Endothelial cell of umbilical vein (primary cell): Measurements from ENCODE around the gene HECW1. TPM values are rescaled to one million over a fixed set of nuclear protein-coding genes. Genes with fewer than 3 reads are reported as not detected.

Experiments used
- BruUV-seq: library from RNA; stranded (reverse); fragments of 400-500 nt; replicated peaks from 2 replicates; lab custom pipeline; 2021; lab: Mats Ljungman, UMichigan
- CTCF ChIA-PET: fragments of 300-600, 350-600 bp; sonication (Branson Sonifier 250); formaldehyde crosslinking; loops from one replicate; lab custom pipeline; 2021; ENCODE audit warnings: antibody characterized with exemption, inconsistent platforms; lab: Charles Lee
- POLR2A ChIA-PET: fragments of 300-600, 350-600 bp; sonication (Branson Sonifier 250); formaldehyde crosslinking; loops from one replicate; lab custom pipeline; 2021; ENCODE audit warnings: antibody characterized with exemption, inconsistent platforms; lab: Charles Lee
- DNase-seq: peaks from one replicate; pipeline ENCODE4 v3.0.0-alpha.2; 2011; ENCODE audit warnings: low read depth, low spot score
- FAIRE-seq: peaks from 2 replicates; lab custom pipeline; 2011; peaks lifted over from hg19 to GRCh38; lab: Jason Lieb, UNC
- H2AFZ ChIP-seq: 2 replicates; pipeline ENCODE4 v1.6.0; 2012; ENCODE audit warnings: low read depth, low read length, control low read depth, inconsistent platforms
- H3K27ac ChIP-seq: 2 replicates; pipeline ENCODE4 v1.5.1; 2011; ENCODE audit warnings: low read depth, mild to moderate bottlenecking, control low read depth, low read length, moderate library complexity; ENCODE audit not compliant: insufficient read depth
- H3K27me3 ChIP-seq, 2 experiments: 2 replicates each; pipeline versions ENCODE4 v1.6.0 to v1.6.1; 2011; ENCODE audit warnings: low read length in 2 of 2, mixed read lengths in 1 of 2; ENCODE audit not compliant: control insufficient read depth in 2 of 2, insufficient read depth in 2 of 2
- H3K36me3 ChIP-seq, 2 experiments: 2 replicates in 1 of 2; 3 replicates in 1 of 2; pipeline ENCODE4 v1.5.1; 2011; ENCODE audit warnings: low read length in 2 of 2, mild to moderate bottlenecking in 1 of 2, moderate library complexity in 1 of 2; ENCODE audit not compliant: control insufficient read depth in 2 of 2, insufficient read depth in 2 of 2; ENCODE audit errors: extremely low read depth in 1 of 2
- H3K4me1 ChIP-seq: 3 replicates; pipeline ENCODE4 v1.5.1; 2011; ENCODE audit warnings: mild to moderate bottlenecking, low read length; ENCODE audit not compliant: control insufficient read depth, insufficient read depth; ENCODE audit errors: extremely low read depth
- H3K4me2 ChIP-seq: 2 replicates; pipeline ENCODE4 v1.6.1; 2011; ENCODE audit warnings: low read length, control low read depth, mixed read lengths; ENCODE audit not compliant: insufficient read depth
- H3K4me3 ChIP-seq, 3 experiments: fragments of 200-600 bp in 1 of 3; sonication (generic), shearing (Covaris generic) in 1 of 3; replicated peaks in 1 of 3; 2 replicates each; pipeline ENCODE4 v1.5.1; 2011 to 2016; ENCODE audit warnings: control low read depth in 3 of 3, low read length in 3 of 3, mild to moderate bottlenecking in 2 of 3, inconsistent platforms in 1 of 3, low read depth in 1 of 3, moderate library complexity in 1 of 3; ENCODE audit not compliant: insufficient read depth in 1 of 3
- H3K79me2 ChIP-seq: 2 replicates; pipeline ENCODE4 v1.6.0; 2012; ENCODE audit warnings: low read length, inconsistent platforms; ENCODE audit not compliant: control insufficient read depth, insufficient read depth
- H3K9ac ChIP-seq: replicated peaks from 2 replicates; pipeline ENCODE3; 2011; ENCODE audit warnings: low read length, control low read depth; ENCODE audit not compliant: insufficient read depth; ENCODE audit errors: extremely low read depth
- H3K9me1 ChIP-seq: replicated peaks from 3 replicates; pipeline ENCODE4 v1.6.0; 2011; ENCODE audit warnings: mild to moderate bottlenecking, low read length; ENCODE audit not compliant: control insufficient read depth, insufficient read depth; ENCODE audit errors: extremely low read depth
- H3K9me3 ChIP-seq: replicated peaks from 2 replicates; pipeline ENCODE4 v1.5.1; 2012; ENCODE audit warnings: low read length, inconsistent platforms; ENCODE audit not compliant: control insufficient read depth, insufficient read depth
- H4K20me1 ChIP-seq: replicated peaks from 2 replicates; pipeline ENCODE3; 2011; ENCODE audit warnings: mild to moderate bottlenecking, low read length; ENCODE audit not compliant: control insufficient read depth, insufficient read depth; ENCODE audit errors: extremely low read depth
- CTCF ChIP-seq, 2 donors: IDR thresholded peaks; 1 replicate in 1 of 2; 2 replicates in 1 of 2; pipeline ENCODE4 v1.5.1; 2011; ENCODE audit warnings: low read length in 2 of 2, mild to moderate bottlenecking in 2 of 2, moderate library complexity in 2 of 2, control low read depth in 1 of 2, inconsistent platforms in 1 of 2, low read depth in 1 of 2; ENCODE audit not compliant: insufficient read depth in 1 of 2; ENCODE audit errors: extremely low read depth in 1 of 2
- EZH2 ChIP-seq: IDR thresholded peaks from 2 replicates; pipeline ENCODE4 v1.6.1; 2012; ENCODE audit warnings: borderline replicate concordance, low read depth, mild to moderate bottlenecking, moderate library complexity, low read length, inconsistent platforms; ENCODE audit not compliant: severe bottlenecking
- FOS ChIP-seq: IDR thresholded peaks from 2 replicates; pipeline ENCODE4 v1.6.1; 2011; ENCODE audit warnings: mild to moderate bottlenecking, low read length, moderate library complexity, borderline replicate concordance; ENCODE audit not compliant: insufficient read depth
- GATA2 ChIP-seq: IDR thresholded peaks from 2 replicates; pipeline ENCODE4 v1.7.0; 2011; ENCODE audit warnings: low read depth, mild to moderate bottlenecking, moderate library complexity, mixed read lengths, low read length; ENCODE audit not compliant: insufficient read length, insufficient read depth
- JUN ChIP-seq: IDR thresholded peaks from 2 replicates; pipeline ENCODE4 v1.6.1; 2011; ENCODE audit warnings: borderline replicate concordance, low read depth; ENCODE audit not compliant: insufficient read length, insufficient read depth
- MAX ChIP-seq: IDR thresholded peaks from 2 replicates; pipeline ENCODE4 v1.6.1; 2011; ENCODE audit not compliant: insufficient read depth, insufficient read length
- MYC ChIP-seq: IDR thresholded peaks from one replicate; pipeline ENCODE4 v1.6.1; 2011; ENCODE audit warnings: mild to moderate bottlenecking, low read depth, low read length
- POLR2A ChIP-seq: IDR thresholded peaks from 2 replicates; pipeline ENCODE4 v1.6.1; 2012; ENCODE audit warnings: low read depth, mild to moderate bottlenecking, control low read depth, low read length
- POLR2AphosphoS5 ChIP-seq: IDR thresholded peaks from 2 replicates; pipeline ENCODE4 v1.6.1; 2012; ENCODE audit warnings: low read depth, mild to moderate bottlenecking, control low read depth, low read length, moderate library complexity; ENCODE audit not compliant: insufficient read depth
- dilution Hi-C: fragments of 300-500 bp; cut with MboI; formaldehyde crosslinking; loops from one replicate; pipeline ENCODE4 v1.15.0; 2019; ENCODE audit warnings: low sequenced_read_pairs; ENCODE audit not compliant: extremely low pct_ligation_motif_present
- intact Hi-C: fragments of 100-400 bp; cut with micrococcal nuclease; formaldehyde crosslinking; loops from one replicate; pipeline ENCODE4 v1.10.0; 2022
- polyA plus RNA-seq, 4 experiments: library from polyadenylated mRNA; depleted of rRNA in 3 of 4; stranded (reverse) in 3 of 4; unstranded in 1 of 4; fragments of >200 nt; gene quantifications; 2 replicates each; pipeline versions ENCODE4 v1.2.1 to v1.2.3, GENCODE V29; 2011 to 2012; ENCODE audit warnings: missing spikeins in 1 of 4
- total RNA-seq: library from RNA; stranded (reverse); gene quantifications from 2 replicates; pipeline ENCODE4 v1.2.3, GENCODE V29; 2021

HECW1 gene
- total and polyA plus RNA-seq, 2 donors (not counting 3 experiments of a cell fraction or from before 2014, with no cell fraction given), result not detected

GRCh38 chr7:43117861-43118260 is 5.4 kb downstream of the HECW1 start:
- Histone ChIP-seq H4K20me1 (no peaks in the 10 kb centered on the region), H3K4me2 (no peak overlapping the region), H3K4me3 (no peak overlapping the region), H3K4me1 (no peaks in the 10 kb centered on the region), H3K9me3 (no peaks in the 10 kb centered on the region), H3K27me3 (peaks cover 33 to 41% of the 10 kb centered on the region in 2 experiments), H3K36me3 (no peaks in the 10 kb centered on the region), H3K9ac (no peak overlapping the region), H3K9me1 (no peaks in the 10 kb centered on the region), H2AFZ (no peak overlapping the region), H3K79me2 (no peaks in the 10 kb centered on the region), H3K27ac (no peak overlapping the region)
- BruUV-seq, result no TSS peak
- ChIA-PET POLR2A (no interaction called here), CTCF (interaction anchor here (1.2 to 1.6 kb wide), 2 partner anchors 9 to 10 kb away, joined by 3 to 7 read pairs; no protein-coding TSS in a partner anchor)
- dilution Hi-C loops (no loop called here), intact Hi-C loops (no loop called here)
- no peak for TF ChIP-seq EZH2
- no peak for TF ChIP-seq POLR2AphosphoS5
- no peak for TF ChIP-seq POLR2A
- TF ChIP-seq MYC, result no peak
- DNase-seq, result no peak
- FAIRE-seq, result no peak

- no peak overlapping the region for H3K27ac ChIP-seq
- H3K4me3 ChIP-seq, result no peak overlapping the region
- H3K27me3 ChIP-seq, result peaks cover 29 to 36% of the 10 kb centered on the region in 2 experiments
- no peaks in the 10 kb centered on the region for H3K36me3 ChIP-seq
- no peaks in the 10 kb centered on the region for H3K79me2 ChIP-seq
- no peak overlapping the region for H3K9ac ChIP-seq
- H3K4me2 ChIP-seq, result no peak overlapping the region
- no peaks in the 10 kb centered on the region for H3K4me1 ChIP-seq
- dilution Hi-C loops (no loop called here), intact Hi-C loops (no loop called here)
- no peaks in the 10 kb centered on the region for H3K9me3 ChIP-seq
- H4K20me1 ChIP-seq, result no peaks in the 10 kb centered on the region
- no peaks in the 10 kb centered on the region for H3K9me1 ChIP-seq
- TF ChIP-seq POLR2A (no peak), MAX (no peak), JUN (no peak), POLR2AphosphoS5 (no peak), FOS (no peak), CTCF (IDR thresholded peaks at IDR 0.05; ENCODE audit: extremely low read depth in 1 of 2, insufficient read depth in 1 of 2, low read depth in 1 of 2, low read length in 2 of 2) (no peak), EZH2 (no peak), GATA2 (no peak), MYC (no peak)
- CTCF ChIA-PET, result interaction anchor here (1.2 kb wide), 1 partner anchor 10 kb away, joined by 3 read pairs; no protein-coding TSS in a partner anchor
- FAIRE-seq (no peak), DNase-seq (no peak)
- POLR2A ChIA-PET, result no interaction called here
- BruUV-seq, result no TSS peak
- H2AFZ ChIP-seq, result no peak overlapping the region
Measured at GRCh38 chr7:43118313-43118712, 5.9 kb downstream of the HECW1 start.
